Endothelial cell of umbilical vein (primary cell): ENCODE measurements around the gene STPG3. TPM values are rescaled to one million over a fixed set of nuclear protein-coding genes. Genes with fewer than 3 reads are reported as not detected.
A peak's percentile ranks its signal among the peaks of the same experiment; 100 is the strongest.

Experiments used
- BruUV-seq: library from RNA; stranded (reverse); fragments of 400-500 nt; replicated peaks from 2 replicates; lab custom pipeline; 2021; lab: Mats Ljungman, UMichigan
- CTCF ChIA-PET: fragments of 300-600, 350-600 bp; sonication (Branson Sonifier 250); formaldehyde crosslinking; loops from one replicate; lab custom pipeline; 2021; ENCODE audit warnings: antibody characterized with exemption, inconsistent platforms; lab: Charles Lee
- POLR2A ChIA-PET: fragments of 300-600, 350-600 bp; sonication (Branson Sonifier 250); formaldehyde crosslinking; loops from one replicate; lab custom pipeline; 2021; ENCODE audit warnings: antibody characterized with exemption, inconsistent platforms; lab: Charles Lee
- DNase-seq: peaks from one replicate; pipeline ENCODE4 v3.0.0-alpha.2; 2011; ENCODE audit warnings: low read depth, low spot score
- FAIRE-seq: peaks from 2 replicates; lab custom pipeline; 2011; peaks lifted over from hg19 to GRCh38; lab: Jason Lieb, UNC
- H2AFZ ChIP-seq: 2 replicates; pipeline ENCODE4 v1.6.0; 2012; ENCODE audit warnings: low read depth, low read length, control low read depth, inconsistent platforms
- H3K27ac ChIP-seq: 2 replicates; pipeline ENCODE4 v1.5.1; 2011; ENCODE audit warnings: low read depth, mild to moderate bottlenecking, control low read depth, low read length, moderate library complexity; ENCODE audit not compliant: insufficient read depth
- H3K27me3 ChIP-seq, 2 experiments: 2 replicates each; pipeline versions ENCODE4 v1.6.0 to v1.6.1; 2011; ENCODE audit warnings: low read length in 2 of 2, mixed read lengths in 1 of 2; ENCODE audit not compliant: control insufficient read depth in 2 of 2, insufficient read depth in 2 of 2
- H3K36me3 ChIP-seq, 2 experiments: 2 replicates in 1 of 2; 3 replicates in 1 of 2; pipeline ENCODE4 v1.5.1; 2011; ENCODE audit warnings: low read length in 2 of 2, mild to moderate bottlenecking in 1 of 2, moderate library complexity in 1 of 2; ENCODE audit not compliant: control insufficient read depth in 2 of 2, insufficient read depth in 2 of 2; ENCODE audit errors: extremely low read depth in 1 of 2
- H3K4me1 ChIP-seq: 3 replicates; pipeline ENCODE4 v1.5.1; 2011; ENCODE audit warnings: mild to moderate bottlenecking, low read length; ENCODE audit not compliant: control insufficient read depth, insufficient read depth; ENCODE audit errors: extremely low read depth
- H3K4me2 ChIP-seq: 2 replicates; pipeline ENCODE4 v1.6.1; 2011; ENCODE audit warnings: low read length, control low read depth, mixed read lengths; ENCODE audit not compliant: insufficient read depth
- H3K4me3 ChIP-seq, 3 experiments: fragments of 200-600 bp in 1 of 3; sonication (generic), shearing (Covaris generic) in 1 of 3; replicated peaks in 1 of 3; 2 replicates each; pipeline ENCODE4 v1.5.1; 2011 to 2016; ENCODE audit warnings: control low read depth in 3 of 3, low read length in 3 of 3, mild to moderate bottlenecking in 2 of 3, inconsistent platforms in 1 of 3, low read depth in 1 of 3, moderate library complexity in 1 of 3; ENCODE audit not compliant: insufficient read depth in 1 of 3
- H3K79me2 ChIP-seq: 2 replicates; pipeline ENCODE4 v1.6.0; 2012; ENCODE audit warnings: low read length, inconsistent platforms; ENCODE audit not compliant: control insufficient read depth, insufficient read depth
- H3K9ac ChIP-seq: replicated peaks from 2 replicates; pipeline ENCODE3; 2011; ENCODE audit warnings: low read length, control low read depth; ENCODE audit not compliant: insufficient read depth; ENCODE audit errors: extremely low read depth
- H3K9me1 ChIP-seq: replicated peaks from 3 replicates; pipeline ENCODE4 v1.6.0; 2011; ENCODE audit warnings: mild to moderate bottlenecking, low read length; ENCODE audit not compliant: control insufficient read depth, insufficient read depth; ENCODE audit errors: extremely low read depth
- H3K9me3 ChIP-seq: replicated peaks from 2 replicates; pipeline ENCODE4 v1.5.1; 2012; ENCODE audit warnings: low read length, inconsistent platforms; ENCODE audit not compliant: control insufficient read depth, insufficient read depth
- H4K20me1 ChIP-seq: replicated peaks from 2 replicates; pipeline ENCODE3; 2011; ENCODE audit warnings: mild to moderate bottlenecking, low read length; ENCODE audit not compliant: control insufficient read depth, insufficient read depth; ENCODE audit errors: extremely low read depth
- EZH2 ChIP-seq: IDR thresholded peaks from 2 replicates; pipeline ENCODE4 v1.6.1; 2012; ENCODE audit warnings: borderline replicate concordance, low read depth, mild to moderate bottlenecking, moderate library complexity, low read length, inconsistent platforms; ENCODE audit not compliant: severe bottlenecking
- FOS ChIP-seq: IDR thresholded peaks from 2 replicates; pipeline ENCODE4 v1.6.1; 2011; ENCODE audit warnings: mild to moderate bottlenecking, low read length, moderate library complexity, borderline replicate concordance; ENCODE audit not compliant: insufficient read depth
- GATA2 ChIP-seq: IDR thresholded peaks from 2 replicates; pipeline ENCODE4 v1.7.0; 2011; ENCODE audit warnings: low read depth, mild to moderate bottlenecking, moderate library complexity, mixed read lengths, low read length; ENCODE audit not compliant: insufficient read length, insufficient read depth
- POLR2AphosphoS5 ChIP-seq: IDR thresholded peaks from 2 replicates; pipeline ENCODE4 v1.6.1; 2012; ENCODE audit warnings: low read depth, mild to moderate bottlenecking, control low read depth, low read length, moderate library complexity; ENCODE audit not compliant: insufficient read depth
- dilution Hi-C: fragments of 300-500 bp; cut with MboI; formaldehyde crosslinking; loops from one replicate; pipeline ENCODE4 v1.15.0; 2019; ENCODE audit warnings: low sequenced_read_pairs; ENCODE audit not compliant: extremely low pct_ligation_motif_present
- intact Hi-C: fragments of 100-400 bp; cut with micrococcal nuclease; formaldehyde crosslinking; loops from one replicate; pipeline ENCODE4 v1.10.0; 2022
- polyA plus RNA-seq, 4 experiments: library from polyadenylated mRNA; depleted of rRNA in 3 of 4; stranded (reverse) in 3 of 4; unstranded in 1 of 4; fragments of >200 nt; gene quantifications; 2 replicates each; pipeline versions ENCODE4 v1.2.1 to v1.2.3, GENCODE V29; 2011 to 2012; ENCODE audit warnings: missing spikeins in 1 of 4
- total RNA-seq: library from RNA; stranded (reverse); gene quantifications from 2 replicates; pipeline ENCODE4 v1.2.3, GENCODE V29; 2021
- TF ChIP-seq, protein P1 (sequence below), 2 donors: IDR thresholded peaks; 1 replicate in 1 of 2; 2 replicates in 1 of 2; pipeline ENCODE4 v1.5.1; 2011; ENCODE audit warnings: low read length in 2 of 2, mild to moderate bottlenecking in 2 of 2, moderate library complexity in 2 of 2, control low read depth in 1 of 2, inconsistent platforms in 1 of 2, low read depth in 1 of 2; ENCODE audit not compliant: insufficient read depth in 1 of 2; ENCODE audit errors: extremely low read depth in 1 of 2
- TF ChIP-seq, protein P2 (sequence below): IDR thresholded peaks from 2 replicates; pipeline ENCODE4 v1.6.1; 2011; ENCODE audit not compliant: insufficient read depth, insufficient read length

The STPG3 gene
- total and polyA plus RNA-seq, 2 donors (not counting 3 experiments of a cell fraction or from before 2014, with no cell fraction given) = not detected

DNA sequence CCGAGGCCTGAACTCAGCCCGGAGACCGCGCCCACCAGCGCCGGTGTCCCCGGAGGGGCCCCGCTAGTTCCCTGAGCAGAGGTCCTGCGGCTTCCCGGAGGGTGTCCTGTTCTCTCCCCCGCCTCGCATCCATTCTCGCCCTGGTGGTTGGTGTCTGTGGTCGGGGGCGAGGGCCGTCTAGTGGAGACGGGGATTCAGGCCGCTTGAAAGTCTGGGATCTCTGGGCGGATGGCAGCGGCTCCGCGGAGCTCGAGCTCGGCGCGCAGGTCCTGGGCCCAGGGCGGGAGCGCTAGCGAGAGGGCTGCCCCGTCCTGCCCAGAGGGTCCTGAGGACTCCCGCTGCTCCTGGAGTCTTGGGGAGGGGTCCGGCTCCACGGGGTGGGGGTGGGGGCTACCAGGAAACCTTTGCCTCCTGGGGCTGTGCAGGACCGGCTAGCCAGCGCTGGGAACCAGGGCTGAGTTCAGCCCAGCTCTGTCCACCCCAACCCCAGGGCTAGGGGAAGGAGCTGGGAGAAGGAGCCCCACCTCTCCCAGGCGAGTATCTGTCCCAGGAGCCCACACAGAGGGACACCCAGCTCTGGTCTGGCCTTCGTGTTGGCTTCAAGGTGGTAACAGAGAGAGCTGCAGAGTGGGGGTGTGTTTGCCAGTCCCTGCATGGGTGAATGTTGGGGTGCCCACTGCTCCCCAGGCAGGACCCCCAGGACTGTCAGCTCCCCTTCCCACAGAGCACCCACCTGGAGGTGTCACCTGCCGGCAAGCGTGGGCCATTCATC, 30.4 kb downstream of the STPG3 start:
- DNase-seq (no peak), FAIRE-seq (no peak)
- Histone ChIP-seq H3K27me3 (no peaks in the 10 kb centered on the region), H3K9me1 (no peaks in the 10 kb centered on the region), H3K4me2 (no peak overlapping the region), H3K9ac (no peak overlapping the region), H3K9me3 (no peaks in the 10 kb centered on the region), H2AFZ (no peak overlapping the region), H3K79me2 (peaks cover 42% of the 10 kb centered on the region), H3K27ac (no peak overlapping the region), H3K4me1 (peaks cover 23% of the 10 kb centered on the region), H4K20me1 (no peaks in the 10 kb centered on the region), H3K36me3 (peaks cover 10% of the 10 kb centered on the region in 2 experiments), H3K4me3 (no peak overlapping the region)
- dilution Hi-C loops (no loop called here), intact Hi-C loops (no loop called here)
- no TSS peak for BruUV-seq
- TF ChIP-seq POLR2AphosphoS5 (no peak), EZH2 (no peak), FOS (no peak), GATA2 (no peak)
- CTCF ChIA-PET = no interaction called here
- POLR2A ChIA-PET = no interaction called here

DNA sequence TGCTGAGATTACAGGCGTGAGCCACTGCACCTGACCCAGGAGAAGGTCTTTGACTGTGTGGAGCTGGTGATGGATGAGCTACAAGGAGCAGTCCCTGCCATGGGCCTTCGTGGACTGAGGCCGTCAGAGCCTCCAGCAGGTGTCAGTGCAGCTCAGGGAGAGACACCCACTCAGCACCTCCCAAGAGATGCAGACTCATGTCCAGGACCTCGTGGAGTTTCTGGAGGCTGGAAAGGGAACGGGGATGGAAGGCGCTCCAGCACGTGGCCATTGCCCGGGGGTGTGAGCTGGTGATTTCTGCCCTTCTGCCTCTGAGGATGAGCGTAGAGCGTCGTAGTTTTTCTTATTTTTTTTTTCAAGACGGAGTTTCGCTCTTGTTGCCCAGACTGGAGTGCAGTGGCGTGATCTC, 35.9 kb downstream of the STPG3 start:
- no peak overlapping the region for H3K9ac ChIP-seq
- no peaks in the 10 kb centered on the region for H4K20me1 ChIP-seq
- TF ChIP-seq, protein P1, sequence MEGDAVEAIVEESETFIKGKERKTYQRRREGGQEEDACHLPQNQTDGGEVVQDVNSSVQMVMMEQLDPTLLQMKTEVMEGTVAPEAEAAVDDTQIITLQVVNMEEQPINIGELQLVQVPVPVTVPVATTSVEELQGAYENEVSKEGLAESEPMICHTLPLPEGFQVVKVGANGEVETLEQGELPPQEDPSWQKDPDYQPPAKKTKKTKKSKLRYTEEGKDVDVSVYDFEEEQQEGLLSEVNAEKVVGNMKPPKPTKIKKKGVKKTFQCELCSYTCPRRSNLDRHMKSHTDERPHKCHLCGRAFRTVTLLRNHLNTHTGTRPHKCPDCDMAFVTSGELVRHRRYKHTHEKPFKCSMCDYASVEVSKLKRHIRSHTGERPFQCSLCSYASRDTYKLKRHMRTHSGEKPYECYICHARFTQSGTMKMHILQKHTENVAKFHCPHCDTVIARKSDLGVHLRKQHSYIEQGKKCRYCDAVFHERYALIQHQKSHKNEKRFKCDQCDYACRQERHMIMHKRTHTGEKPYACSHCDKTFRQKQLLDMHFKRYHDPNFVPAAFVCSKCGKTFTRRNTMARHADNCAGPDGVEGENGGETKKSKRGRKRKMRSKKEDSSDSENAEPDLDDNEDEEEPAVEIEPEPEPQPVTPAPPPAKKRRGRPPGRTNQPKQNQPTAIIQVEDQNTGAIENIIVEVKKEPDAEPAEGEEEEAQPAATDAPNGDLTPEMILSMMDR (IDR thresholded peaks at IDR 0.05; ENCODE audit: extremely low read depth in 1 of 2, insufficient read depth in 1 of 2, low read depth in 1 of 2, low read length in 2 of 2) = peak; percentile 65 to 86
- TF ChIP-seq, protein P2, sequence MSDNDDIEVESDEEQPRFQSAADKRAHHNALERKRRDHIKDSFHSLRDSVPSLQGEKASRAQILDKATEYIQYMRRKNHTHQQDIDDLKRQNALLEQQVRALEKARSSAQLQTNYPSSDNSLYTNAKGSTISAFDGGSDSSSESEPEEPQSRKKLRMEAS = peak; percentile 77
- TF ChIP-seq GATA2 = no peak
- H3K36me3 ChIP-seq = no peaks in the 10 kb centered on the region
- H3K4me1 ChIP-seq = peaks cover 4% of the 10 kb centered on the region
- no TSS peak for BruUV-seq
- no peaks in the 10 kb centered on the region for H3K9me1 ChIP-seq
- intact Hi-C loops = loop anchor here (1.0 kb wide), 2 partner anchors 158 to 239 kb away; no protein-coding TSS in a partner anchor
- no peaks in the 10 kb centered on the region for H3K27me3 ChIP-seq
- no peak overlapping the region for H3K4me2 ChIP-seq
- H3K27ac ChIP-seq = no peak overlapping the region
- peak; percentile 87 for FAIRE-seq
- POLR2A ChIA-PET = interaction anchor here (0.7 to 1.1 kb wide), 2 partner anchors 10 to 15 kb away, joined by 4 to 5 read pairs; partner anchors contain the start of genes NRARP and TOR4A
- DNase-seq = peak; percentile 79
- H2AFZ ChIP-seq = no peak overlapping the region
- dilution Hi-C loops = no loop called here
- H3K79me2 ChIP-seq = no peaks in the 10 kb centered on the region
- CTCF ChIA-PET = interaction anchor here (0.6 to 1.9 kb wide), 32 partner anchors 9 to 265 kb away, joined by 3 to 42 read pairs (median 5); partner anchors contain the start of genes ENTPD8, EXD3, MRPL41 and NOXA1
- no peaks in the 10 kb centered on the region for H3K9me3 ChIP-seq
- H3K4me3 ChIP-seq = no peak overlapping the region
